HFFc6 (cell line): Measurements from ENCODE around the gene KCNMA1. TPM values are rescaled to one million over a fixed set of nuclear protein-coding genes. Genes with fewer than 3 reads are reported as not detected.

Experiments used
- DNase-seq: peaks from one replicate; pipeline ENCODE4 v3.0.0-alpha.2; 2018
- H3K27ac Mint-ChIP-seq: 2 replicates; pipeline ENCODE4 v1.8.0; 2020; ENCODE audit warnings: mild to moderate bottlenecking, mixed read lengths
- H3K27me3 Mint-ChIP-seq: 2 replicates; pipeline ENCODE4 v1.8.0; 2021; ENCODE audit warnings: mild to moderate bottlenecking, moderate library complexity, mixed read lengths; ENCODE audit not compliant: insufficient read depth
- H3K36me3 Mint-ChIP-seq: 2 replicates; pipeline ENCODE4 v1.8.0; 2021; ENCODE audit warnings: low read depth, mixed read lengths
- H3K4me1 Mint-ChIP-seq: 2 replicates; pipeline ENCODE4 v1.8.0; 2020; ENCODE audit warnings: low read depth, mixed read lengths
- H3K4me3 Mint-ChIP-seq: 2 replicates; pipeline ENCODE4 v1.8.0; 2020; ENCODE audit warnings: mild to moderate bottlenecking, moderate library complexity, mixed read lengths
- H3K9me3 Mint-ChIP-seq: 2 replicates; pipeline ENCODE4 v1.8.0; 2020; ENCODE audit warnings: mild to moderate bottlenecking, mixed read lengths
- CTCF ChIP-seq: fragments of 200-600 bp; sonication (generic); IDR thresholded peaks from 2 replicates; pipeline ENCODE4 v1.5.0; 2021; ENCODE audit warnings: antibody characterized with exemption, mild to moderate bottlenecking
- total RNA-seq, 6 experiments: library from RNA; stranded (reverse); fragmentation: NEBNext Ultra II Directional; extraction: Animal tissue kit (Norgen Biotek cat#: 25700); gene quantifications; 2 replicates in 1 of 6; 3 replicates in 5 of 6; pipeline ENCODE4 v1.2.3, GENCODE V29; 2021

KCNMA1 gene
- total RNA-seq, 6 experiments from 2014 or later: 87.1 to 191 (median 93.5) TPM

- no peak for DNase-seq
- Mint-ChIP-seq H3K9me3 (no peaks in the 10 kb centered on the region), H3K4me3 (no peak overlapping the region), H3K36me3 (peaks cover 8% of the 10 kb centered on the region), H3K4me1 (peaks cover 67% of the 10 kb centered on the region), H3K27me3 (no peaks in the 10 kb centered on the region; the same call in 1 of the 2 replicates), H3K27ac (no peak overlapping the region)
- no peak for TF ChIP-seq CTCF
Measured at GRCh38 chr10:77249901-77250459, 387.6 kb downstream of the KCNMA1 start.

- TF ChIP-seq CTCF: no peak
- H3K4me1 Mint-ChIP-seq: peaks cover 69% of the 10 kb centered on the region
- DNase-seq: no peak
- H3K36me3 Mint-ChIP-seq: peaks cover 8% of the 10 kb centered on the region
- no peaks in the 10 kb centered on the region; the same call in 1 of the 2 replicates for H3K27me3 Mint-ChIP-seq
- no peak overlapping the region for H3K4me3 Mint-ChIP-seq
- no peaks in the 10 kb centered on the region for H3K9me3 Mint-ChIP-seq
- H3K27ac Mint-ChIP-seq: no peak overlapping the region
Measured at GRCh38 chr10:77248104-77248790, 389.4 kb downstream of the KCNMA1 start.

- H3K9me3 Mint-ChIP-seq: no peaks in the 10 kb centered on the region
- TF ChIP-seq CTCF: no peak
- peak overlapping the region; percentile 1; the same call in 1 of the 2 replicates for H3K4me3 Mint-ChIP-seq
- H3K27ac Mint-ChIP-seq: no peak overlapping the region; the same call in 1 of the 2 replicates
- DNase-seq: no peak
- no peaks in the 10 kb centered on the region for H3K27me3 Mint-ChIP-seq
- peaks cover 8% of the 10 kb centered on the region for H3K36me3 Mint-ChIP-seq
- H3K4me1 Mint-ChIP-seq: peaks cover 69% of the 10 kb centered on the region
Measured at GRCh38 chr10:77247031-77247990, 390.3 kb downstream of the KCNMA1 start.

GRCh38 chr10:77245953-77246352, 391.7 kb downstream of the KCNMA1 start:
- H3K4me3 Mint-ChIP-seq: no peak overlapping the region
- H3K27me3 Mint-ChIP-seq: no peaks in the 10 kb centered on the region
- H3K9me3 Mint-ChIP-seq: no peaks in the 10 kb centered on the region
- H3K27ac Mint-ChIP-seq: peak overlapping the region; percentile 59
- peak; percentile 27 for DNase-seq
- peaks cover 8% of the 10 kb centered on the region for H3K36me3 Mint-ChIP-seq
- H3K4me1 Mint-ChIP-seq: peaks cover 65% of the 10 kb centered on the region
- no peak for TF ChIP-seq CTCF

GRCh38 chr10:77244746-77245145, 392.9 kb downstream of the KCNMA1 start:
- TF ChIP-seq CTCF: no peak
- no peak overlapping the region; the same call in 1 of the 2 replicates for H3K4me3 Mint-ChIP-seq
- DNase-seq: peak; percentile 16
- H3K9me3 Mint-ChIP-seq: no peaks in the 10 kb centered on the region
- H3K27me3 Mint-ChIP-seq: no peaks in the 10 kb centered on the region
- H3K36me3 Mint-ChIP-seq: peaks cover 8% of the 10 kb centered on the region
- peak overlapping the region; percentile 36 for H3K27ac Mint-ChIP-seq
- H3K4me1 Mint-ChIP-seq: peaks cover 77% of the 10 kb centered on the region
